ENCODE measurements around the gene OR10G3.
A peak's percentile ranks its signal among the peaks of the same experiment; 100 is the strongest.

DNA sequence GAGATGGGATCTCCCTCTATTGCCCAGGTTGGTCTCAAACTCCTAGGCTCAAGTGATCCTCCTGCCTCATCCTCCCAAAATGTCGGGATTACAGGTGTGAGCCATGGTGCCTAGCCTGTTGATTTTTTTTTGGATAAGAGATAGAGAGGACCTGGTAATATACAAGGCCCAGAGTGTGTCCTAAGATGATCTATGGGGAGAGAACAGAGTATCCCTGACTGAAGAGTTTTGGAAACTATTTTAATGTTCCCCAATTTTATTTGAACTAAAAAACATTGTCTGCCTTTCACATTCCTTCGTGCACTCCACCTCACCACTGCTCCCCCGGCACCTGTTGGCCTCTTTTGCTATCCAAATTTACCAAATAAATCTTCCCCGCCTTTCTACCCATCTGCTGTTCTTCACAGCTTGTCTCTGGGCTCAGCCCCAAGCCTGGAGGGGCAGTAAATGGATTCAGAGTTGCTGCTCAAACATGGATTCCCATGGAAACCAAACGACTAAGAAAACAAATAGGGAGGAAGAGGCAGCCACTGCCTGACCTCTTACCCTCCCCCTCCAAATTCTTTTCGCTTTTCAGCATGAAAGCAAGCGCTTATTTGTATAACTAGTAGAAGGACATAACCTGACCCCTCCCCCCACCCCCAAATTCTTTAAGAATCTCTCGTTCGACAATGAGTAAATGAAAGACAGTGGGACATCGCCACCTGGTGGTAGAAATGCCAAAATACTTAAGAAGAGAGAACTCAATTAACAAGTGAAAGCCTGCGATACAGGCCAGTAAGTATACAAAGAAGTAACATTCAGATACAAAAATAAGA is 22.6 kb downstream of the OR10G3 start:
- TF ChIP-seq RCOR1 (IDR thresholded peaks at IDR 0.05; ENCODE audit: insufficient replicate concordance, low read length), result no peak
- TF ChIP-seq CTCF (conservative IDR thresholded peaks at IDR 0.05; ENCODE audit: low read depth, low read length), result peak; percentile 80
- TF ChIP-seq, protein P1, sequence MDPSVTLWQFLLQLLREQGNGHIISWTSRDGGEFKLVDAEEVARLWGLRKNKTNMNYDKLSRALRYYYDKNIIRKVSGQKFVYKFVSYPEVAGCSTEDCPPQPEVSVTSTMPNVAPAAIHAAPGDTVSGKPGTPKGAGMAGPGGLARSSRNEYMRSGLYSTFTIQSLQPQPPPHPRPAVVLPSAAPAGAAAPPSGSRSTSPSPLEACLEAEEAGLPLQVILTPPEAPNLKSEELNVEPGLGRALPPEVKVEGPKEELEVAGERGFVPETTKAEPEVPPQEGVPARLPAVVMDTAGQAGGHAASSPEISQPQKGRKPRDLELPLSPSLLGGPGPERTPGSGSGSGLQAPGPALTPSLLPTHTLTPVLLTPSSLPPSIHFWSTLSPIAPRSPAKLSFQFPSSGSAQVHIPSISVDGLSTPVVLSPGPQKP (IDR thresholded peaks at IDR 0.05; ENCODE audit: borderline replicate concordance, low read depth, low read length), result no peak
- no peak for TF ChIP-seq POLR2A (IDR thresholded peaks at IDR 0.05; ENCODE audit: low read depth, low read length)
- TF ChIP-seq MAFK (IDR thresholded peaks at IDR 0.05; ENCODE audit: low read depth, low read length), result no peak
- TF ChIP-seq BHLHE40 (IDR thresholded peaks at IDR 0.05; ENCODE audit: low read depth, low read length), result no peak
- no peak for TF ChIP-seq MXI1 (IDR thresholded peaks at IDR 0.05; ENCODE audit: borderline replicate concordance, low read depth, low read length)
- TF ChIP-seq SMC3 (IDR thresholded peaks at IDR 0.05; ENCODE audit: low read depth, low read length), result peak; percentile 68
- TF ChIP-seq MAZ (IDR thresholded peaks at IDR 0.05; ENCODE audit: borderline replicate concordance, low read depth, low read length), result no peak
- no peak for TF ChIP-seq CEBPB (IDR thresholded peaks at IDR 0.05; ENCODE audit: low read depth, low read length)
